Measurements from ENCODE around the gene SCCPDH.

DNA sequence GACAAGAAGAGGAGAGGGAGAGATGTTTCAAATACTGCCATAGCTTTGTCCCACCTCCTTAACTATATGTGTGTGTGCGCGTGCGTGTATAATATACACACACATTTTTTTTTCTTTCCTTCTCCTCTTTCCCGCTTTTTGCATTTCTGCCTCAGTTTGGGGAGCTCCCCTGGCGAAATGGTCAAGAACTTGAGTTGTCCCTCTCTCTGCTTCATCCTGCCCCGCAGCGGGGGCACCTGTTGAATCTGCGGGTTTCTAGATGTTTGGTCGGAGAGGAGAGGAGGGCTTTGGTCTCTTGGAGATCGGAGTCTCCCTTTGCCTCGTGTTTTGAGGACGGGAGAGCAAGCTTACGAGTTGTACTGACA, 504 bp downstream of the SCCPDH start:
- TF ChIP-seq EZH2 (IDR thresholded peaks at IDR 0.05; ENCODE audit: borderline replicate concordance) (no peak), CTCF (IDR thresholded peaks at IDR 0.05; ENCODE audit: poor library complexity) (no peak)

All from hepatocyte (in vitro differentiated cells).